ENCODE results near the gene KRTAP9-1.

Gene KRTAP9-1

GRCh38 chr17:41190328-41190727, 641 bp downstream of the KRTAP9-1 start:
- no peak for TF ChIP-seq CTCF (IDR thresholded peaks at IDR 0.05)

GRCh38 chr17:41196068-41196467, 6.4 kb downstream of the KRTAP9-1 start:
- TF ChIP-seq CTCF (IDR thresholded peaks at IDR 0.05), result no peak

- no peak for TF ChIP-seq CTCF (IDR thresholded peaks at IDR 0.05)
Observed at GRCh38 chr17:41199421-41200078, 9.9 kb downstream of the KRTAP9-1 start.

- TF ChIP-seq CTCF (IDR thresholded peaks at IDR 0.05), result no peak
Observed at GRCh38 chr17:41211845-41212466, 22.3 kb downstream of the KRTAP9-1 start.

GRCh38 chr17:41212524-41213169, 23.0 kb downstream of the KRTAP9-1 start:
- no peak for TF ChIP-seq CTCF (IDR thresholded peaks at IDR 0.05)

- no peak for TF ChIP-seq CTCF (IDR thresholded peaks at IDR 0.05)
Observed at GRCh38 chr17:41215681-41216080, 26.0 kb downstream of the KRTAP9-1 start.

- no peak for TF ChIP-seq CTCF (IDR thresholded peaks at IDR 0.05)
Observed at GRCh38 chr17:41223821-41224220, 34.1 kb downstream of the KRTAP9-1 start.
